ENCODE data around the gene CLEC14A.
A peak's percentile ranks its signal among the peaks of the same experiment; 100 is the strongest.

CLEC14A gene, protein sequence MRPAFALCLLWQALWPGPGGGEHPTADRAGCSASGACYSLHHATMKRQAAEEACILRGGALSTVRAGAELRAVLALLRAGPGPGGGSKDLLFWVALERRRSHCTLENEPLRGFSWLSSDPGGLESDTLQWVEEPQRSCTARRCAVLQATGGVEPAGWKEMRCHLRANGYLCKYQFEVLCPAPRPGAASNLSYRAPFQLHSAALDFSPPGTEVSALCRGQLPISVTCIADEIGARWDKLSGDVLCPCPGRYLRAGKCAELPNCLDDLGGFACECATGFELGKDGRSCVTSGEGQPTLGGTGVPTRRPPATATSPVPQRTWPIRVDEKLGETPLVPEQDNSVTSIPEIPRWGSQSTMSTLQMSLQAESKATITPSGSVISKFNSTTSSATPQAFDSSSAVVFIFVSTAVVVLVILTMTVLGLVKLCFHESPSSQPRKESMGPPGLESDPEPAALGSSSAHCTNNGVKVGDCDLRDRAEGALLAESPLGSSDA

GRCh38 chr14:38255673-38256532, at the start of gene CLEC14A:
CLEC14A (minus strand) TSS chr14:38256093; CDS start chr14:38256022, 71 bp downstream.
- H3K27ac ChIP-seq: no peak within 1 kb of the TSS
- TF ChIP-seq CTCF (IDR thresholded peaks at IDR 0.05) (no peak), ZFX (IDR thresholded peaks at IDR 0.05; ENCODE audit: borderline replicate concordance) (no peak)

DNA sequence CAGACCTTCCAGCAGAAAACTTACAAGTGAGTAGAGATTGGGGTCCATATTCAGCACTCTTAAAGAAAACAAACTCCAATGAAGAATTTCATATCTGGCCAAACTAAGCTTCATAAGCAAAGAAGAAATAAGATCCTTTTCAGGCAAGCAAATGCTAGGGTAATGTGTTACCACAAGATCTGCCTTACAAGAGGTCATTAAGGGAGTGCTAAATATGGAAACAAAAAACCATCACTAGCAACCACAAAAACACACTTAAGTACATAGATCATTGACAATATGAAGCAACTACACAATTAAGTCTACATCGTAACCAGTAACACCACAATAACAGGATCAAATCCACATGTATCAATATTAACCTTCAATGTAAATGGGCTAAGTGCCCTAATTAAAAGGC, 47.1 kb upstream of the CLEC14A start:
- no peak for TF ChIP-seq ZFX (IDR thresholded peaks at IDR 0.05; ENCODE audit: borderline replicate concordance)
- TF ChIP-seq CTCF (IDR thresholded peaks at IDR 0.05): no peak

GRCh38 chr14:38302034-38302433, 46.1 kb upstream of the CLEC14A start:
- H3K27ac ChIP-seq: no peak overlapping the region
- TF ChIP-seq ZFX (IDR thresholded peaks at IDR 0.05; ENCODE audit: borderline replicate concordance): no peak
- no peak for TF ChIP-seq CTCF (IDR thresholded peaks at IDR 0.05)

More for the DNA sequence above, 47.1 kb upstream of the CLEC14A start:
- no peak overlapping the region for H3K27ac ChIP-seq

DNA sequence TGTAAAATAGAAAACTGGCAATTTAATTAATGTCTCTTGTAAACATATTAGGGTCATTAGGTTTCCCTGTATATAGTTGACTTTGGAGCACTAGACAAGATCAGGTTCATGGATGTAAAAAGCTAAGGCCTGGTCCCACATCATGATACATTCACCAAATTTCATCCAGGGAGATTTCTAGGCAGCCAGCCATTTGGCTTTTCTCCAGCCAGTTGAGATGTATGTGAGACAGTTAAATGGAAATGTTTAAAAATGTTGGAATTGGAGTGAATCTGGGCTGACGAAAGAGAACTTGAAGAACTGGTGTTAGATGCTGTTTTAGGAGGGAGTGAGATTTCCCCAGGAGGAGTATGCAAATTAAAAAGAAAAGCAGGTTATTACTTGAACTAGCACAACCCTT, 41.8 kb upstream of the CLEC14A start:
- H3K27ac ChIP-seq: no peak overlapping the region
- TF ChIP-seq ZFX (IDR thresholded peaks at IDR 0.05; ENCODE audit: borderline replicate concordance) (no peak), CTCF (IDR thresholded peaks at IDR 0.05) (no peak)

GRCh38 chr14:38291681-38292467, 36.0 kb upstream of the CLEC14A start:
- TF ChIP-seq CTCF (IDR thresholded peaks at IDR 0.05): no peak
- TF ChIP-seq ZFX (IDR thresholded peaks at IDR 0.05; ENCODE audit: borderline replicate concordance): no peak
- peak overlapping the region; percentile 32; the same call in 1 of the 2 replicates for H3K27ac ChIP-seq

DNA sequence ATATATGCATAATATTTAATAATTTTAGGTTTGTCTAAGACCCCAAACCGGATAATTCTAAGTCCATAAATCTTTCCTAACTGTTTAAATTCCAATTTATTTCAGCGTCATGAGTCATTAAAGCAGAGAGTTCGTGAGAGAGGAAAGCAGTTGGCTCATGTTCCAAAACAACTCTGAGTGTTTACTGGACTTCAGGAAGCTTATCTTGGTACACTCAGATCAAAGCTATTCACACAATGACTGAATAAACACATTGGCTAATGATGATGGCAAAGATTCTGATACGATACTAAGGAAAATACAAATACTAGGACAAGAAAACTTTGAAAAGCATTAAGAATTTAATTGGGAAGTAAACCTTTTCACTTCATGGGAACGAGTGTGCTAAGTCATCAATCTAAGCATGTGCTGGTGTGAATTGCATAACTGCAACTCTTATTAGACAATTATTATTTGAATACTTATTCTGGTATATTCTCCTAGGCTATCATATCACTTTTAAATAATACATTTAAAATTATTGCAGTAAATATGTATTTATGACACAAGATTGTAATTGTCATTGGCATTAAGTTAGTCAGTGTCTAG, 34.8 kb upstream of the CLEC14A start:
- H3K27ac ChIP-seq: peak overlapping the region; percentile 32
- TF ChIP-seq ZFX (IDR thresholded peaks at IDR 0.05; ENCODE audit: borderline replicate concordance) (no peak), CTCF (IDR thresholded peaks at IDR 0.05) (no peak)

Data from 22Rv1 (cell line).